ENCODE data around the gene ZNF506. TPM values are rescaled to one million over a fixed set of nuclear protein-coding genes. Genes with fewer than 3 reads are reported as not detected.

Gene ZNF506
- total and polyA plus RNA-seq, 3 experiments from 2014 or later = 26.9 to 28.3 (median 27.8) TPM

- Mint-ChIP-seq H3K36me3 (no peaks in the 10 kb centered on the region), H3K4me1 (no peaks in the 10 kb centered on the region), H3K27me3 (no peaks in the 10 kb centered on the region), H3K4me3 (no peak overlapping the region), H3K27ac (peak overlapping the region in 2 of 8 donors; percentile 29 to 65), H3K9me3 (no peaks in the 10 kb centered on the region)
- Histone ChIP-seq H3K27me3 (ENCODE audit: insufficient read depth, low read length, poor library complexity, severe bottlenecking) (no peaks in the 10 kb centered on the region), H3K4me3 (ENCODE audit: low read length) (no peak overlapping the region), H3K27ac (ENCODE audit: low read depth, low read length) (no peak overlapping the region), H3K36me3 (ENCODE audit: insufficient read depth, low read length) (no peaks in the 10 kb centered on the region), H3K4me1 (ENCODE audit: insufficient read depth, low read length) (no peaks in the 10 kb centered on the region), H3K9me3 (ENCODE audit: low read length) (no peaks in the 10 kb centered on the region)
- CTCF ChIA-PET = no interaction called here
- POLR2A ChIA-PET = no interaction called here
- DNase-seq = no peak
Observed at GRCh38 chr19:19752760-19753403, 68.7 kb downstream of the ZNF506 start.

DNA sequence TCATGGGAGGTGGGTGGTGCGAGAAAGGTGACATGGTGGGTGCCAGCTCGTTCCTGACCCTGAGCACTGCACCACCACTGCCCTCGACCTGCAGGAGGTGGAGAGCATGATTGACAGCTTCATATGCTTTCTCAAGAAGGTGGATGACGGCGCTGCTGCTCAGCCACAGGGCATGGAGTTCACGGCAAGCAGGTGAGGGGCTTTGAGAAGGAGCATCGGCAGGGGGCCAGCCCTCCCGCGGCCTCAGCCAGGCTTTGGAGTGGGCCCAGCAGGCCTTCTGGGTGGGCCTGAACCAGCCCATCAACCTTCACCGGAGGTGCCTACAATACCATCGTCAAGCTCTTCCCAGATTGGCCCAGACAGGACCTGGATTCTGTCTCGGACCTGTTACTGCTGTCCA lies 69.7 kb downstream of the ZNF506 start:
- Histone ChIP-seq H3K27ac (ENCODE audit: low read depth, low read length) (no peak overlapping the region), H3K9me3 (ENCODE audit: low read length) (no peaks in the 10 kb centered on the region), H3K27me3 (ENCODE audit: insufficient read depth, low read length, poor library complexity, severe bottlenecking) (no peaks in the 10 kb centered on the region), H3K4me3 (ENCODE audit: low read length) (no peak overlapping the region), H3K36me3 (ENCODE audit: insufficient read depth, low read length) (no peaks in the 10 kb centered on the region), H3K4me1 (ENCODE audit: insufficient read depth, low read length) (no peaks in the 10 kb centered on the region)
- Mint-ChIP-seq H3K27me3 (no peaks in the 10 kb centered on the region), H3K4me1 (no peaks in the 10 kb centered on the region), H3K4me3 (no peak overlapping the region), H3K9me3 (no peaks in the 10 kb centered on the region), H3K27ac (peak overlapping the region in 1 of 8 donors; percentile 47), H3K36me3 (no peaks in the 10 kb centered on the region)
- CTCF ChIA-PET = no interaction called here
- POLR2A ChIA-PET = no interaction called here
- DNase-seq = no peak

- peak overlapping the region in 1 of 7 donors; percentile 3 for H3K4me3 Mint-ChIP-seq
- H3K27ac Mint-ChIP-seq = no peak overlapping the region
- H3K4me1 Mint-ChIP-seq = no peaks in the 10 kb centered on the region
- CTCF ChIA-PET = no interaction called here
- no peak overlapping the region for H3K27ac ChIP-seq (ENCODE audit: low read depth, low read length)
- no peaks in the 10 kb centered on the region for H3K4me1 ChIP-seq (ENCODE audit: insufficient read depth, low read length)
- POLR2A ChIA-PET = no interaction called here
- no peaks in the 10 kb centered on the region for H3K36me3 ChIP-seq (ENCODE audit: insufficient read depth, low read length)
- H3K36me3 Mint-ChIP-seq = no peaks in the 10 kb centered on the region
- H3K27me3 Mint-ChIP-seq = no peaks in the 10 kb centered on the region
- DNase-seq = no peak
- H3K4me3 ChIP-seq (ENCODE audit: low read length) = no peak overlapping the region
- H3K9me3 ChIP-seq (ENCODE audit: low read length) = no peaks in the 10 kb centered on the region
- no peaks in the 10 kb centered on the region for H3K27me3 ChIP-seq (ENCODE audit: insufficient read depth, low read length, poor library complexity, severe bottlenecking)
- no peaks in the 10 kb centered on the region for H3K9me3 Mint-ChIP-seq
Observed at GRCh38 chr19:19750842-19751790, 70.4 kb downstream of the ZNF506 start.

DNA sequence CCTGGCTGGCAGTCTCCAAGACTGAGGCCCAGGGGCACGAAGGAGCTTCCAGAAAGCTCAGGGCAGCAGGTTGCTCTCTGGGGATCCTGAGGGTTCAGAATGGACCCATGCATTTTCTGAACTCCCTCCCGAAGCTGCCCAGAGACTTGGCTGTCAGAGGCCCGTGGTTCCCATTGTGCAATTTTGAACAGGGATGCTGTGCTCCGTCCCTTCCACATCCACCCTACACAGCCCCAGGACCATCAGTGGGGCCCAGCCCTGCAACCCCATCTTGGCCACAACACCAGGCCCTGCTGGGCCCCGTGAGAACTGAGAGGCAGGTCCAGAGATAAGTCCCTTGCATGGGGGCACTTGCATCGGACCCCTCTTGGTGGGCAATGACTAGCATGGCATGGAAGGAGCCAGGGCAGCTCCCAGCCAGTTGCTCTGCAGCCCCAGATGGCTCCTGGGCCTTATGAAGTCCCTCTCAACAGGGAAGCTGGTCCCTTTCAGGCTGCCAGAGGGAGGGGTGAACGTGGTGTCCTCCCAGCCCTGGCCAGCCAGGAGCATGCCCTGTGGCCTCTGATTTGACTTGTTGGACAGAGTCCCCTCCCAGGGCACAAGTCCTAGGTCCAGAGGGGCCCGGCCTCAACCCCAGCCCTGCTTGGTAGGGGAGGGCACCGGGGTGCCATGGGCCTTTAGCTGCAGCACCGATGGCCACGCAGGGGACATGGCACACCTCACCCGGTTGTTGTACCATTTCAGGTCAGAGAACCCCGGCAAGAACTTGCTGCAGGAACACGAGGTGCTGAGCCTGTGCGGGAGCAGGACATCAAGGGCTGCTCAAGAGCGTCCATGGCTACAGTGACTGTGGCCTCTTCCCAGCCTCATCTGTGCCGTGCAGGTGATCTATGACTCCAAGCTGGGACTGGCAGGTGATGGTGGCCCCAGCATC lies 71.4 kb downstream of the ZNF506 start:
- POLR2A ChIA-PET = no interaction called here
- H3K4me1 Mint-ChIP-seq = no peaks in the 10 kb centered on the region
- no peak overlapping the region for H3K27ac ChIP-seq (ENCODE audit: low read depth, low read length)

GRCh38 chr19:19749117-19749907 lies 72.2 kb downstream of the ZNF506 start:
- ChIA-PET POLR2A (no interaction called here), CTCF (no interaction called here)
- no peaks in the 10 kb centered on the region for H3K4me1 Mint-ChIP-seq
- Histone ChIP-seq H3K36me3 (ENCODE audit: insufficient read depth, low read length) (no peaks in the 10 kb centered on the region), H3K27ac (ENCODE audit: low read depth, low read length) (no peak overlapping the region), H3K4me3 (ENCODE audit: low read length) (no peak overlapping the region), H3K4me1 (ENCODE audit: insufficient read depth, low read length) (no peaks in the 10 kb centered on the region), H3K9me3 (ENCODE audit: low read length) (no peaks in the 10 kb centered on the region), H3K27me3 (ENCODE audit: insufficient read depth, low read length, poor library complexity, severe bottlenecking) (no peaks in the 10 kb centered on the region)
- no peaks in the 10 kb centered on the region for H3K27me3 Mint-ChIP-seq
- no peaks in the 10 kb centered on the region for H3K36me3 Mint-ChIP-seq
- no peak overlapping the region for H3K27ac Mint-ChIP-seq
- no peaks in the 10 kb centered on the region for H3K9me3 Mint-ChIP-seq
- no peak overlapping the region for H3K4me3 Mint-ChIP-seq
- no peak for DNase-seq

More for the DNA sequence above, 71.4 kb downstream of the ZNF506 start:
- Histone ChIP-seq H3K4me3 (ENCODE audit: low read length) (no peak overlapping the region), H3K4me1 (ENCODE audit: insufficient read depth, low read length) (no peaks in the 10 kb centered on the region), H3K27me3 (ENCODE audit: insufficient read depth, low read length, poor library complexity, severe bottlenecking) (no peaks in the 10 kb centered on the region), H3K36me3 (ENCODE audit: insufficient read depth, low read length) (no peaks in the 10 kb centered on the region), H3K9me3 (ENCODE audit: low read length) (no peaks in the 10 kb centered on the region)
- H3K27ac Mint-ChIP-seq = no peak overlapping the region
- DNase-seq = no peak
- CTCF ChIA-PET = no interaction called here
- H3K4me3 Mint-ChIP-seq = no peak overlapping the region
- no peaks in the 10 kb centered on the region for H3K9me3 Mint-ChIP-seq
- H3K27me3 Mint-ChIP-seq = no peaks in the 10 kb centered on the region
- no peaks in the 10 kb centered on the region for H3K36me3 Mint-ChIP-seq

DNA sequence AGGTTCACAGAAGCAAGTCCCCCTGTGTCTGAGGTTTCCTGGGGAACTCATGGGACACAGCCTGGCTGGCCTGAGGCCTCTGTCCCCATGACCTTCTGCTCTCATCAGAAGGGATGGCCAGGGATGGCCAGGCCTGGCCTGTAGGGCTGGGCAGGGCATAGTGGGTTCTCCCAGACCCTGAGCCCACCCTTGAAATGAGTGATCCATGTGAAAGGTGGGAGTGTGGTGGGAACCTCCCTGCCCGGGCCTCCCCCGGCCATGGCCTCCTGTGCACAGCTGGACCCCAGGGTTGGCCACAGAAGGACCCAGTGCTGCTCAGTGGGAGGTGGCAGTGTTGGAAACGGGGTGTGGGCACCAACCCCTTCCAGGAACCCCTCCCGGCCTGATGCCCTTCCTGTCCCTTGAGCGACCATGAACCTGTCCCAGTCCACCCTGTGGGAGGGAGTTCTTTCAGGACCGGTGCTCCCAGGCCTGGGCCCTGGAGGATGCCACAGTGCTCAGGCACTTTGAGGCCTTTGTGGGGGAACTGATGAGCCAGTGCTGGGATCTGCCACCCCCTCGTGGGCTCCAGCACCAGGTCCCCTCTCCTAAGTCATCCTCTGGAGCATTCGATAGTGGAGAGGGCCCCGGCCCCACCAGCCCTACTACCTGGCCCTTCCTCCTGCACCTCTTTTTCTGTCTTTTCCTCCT lies 73.2 kb downstream of the ZNF506 start:
- ChIA-PET CTCF (interaction anchor here (1.2 kb wide), 1 partner anchor 33 kb away, joined by 3 read pairs; no protein-coding TSS in a partner anchor), POLR2A (no interaction called here)
- no peaks in the 10 kb centered on the region for H3K36me3 Mint-ChIP-seq
- Histone ChIP-seq H3K27me3 (ENCODE audit: insufficient read depth, low read length, poor library complexity, severe bottlenecking) (no peaks in the 10 kb centered on the region), H3K4me3 (ENCODE audit: low read length) (no peak overlapping the region), H3K4me1 (ENCODE audit: insufficient read depth, low read length) (no peaks in the 10 kb centered on the region), H3K9me3 (ENCODE audit: low read length) (no peaks in the 10 kb centered on the region), H3K27ac (ENCODE audit: low read depth, low read length) (no peak overlapping the region), H3K36me3 (ENCODE audit: insufficient read depth, low read length) (no peaks in the 10 kb centered on the region)
- H3K4me3 Mint-ChIP-seq = no peak overlapping the region
- DNase-seq = no peak
- no peaks in the 10 kb centered on the region for H3K9me3 Mint-ChIP-seq
- no peaks in the 10 kb centered on the region for H3K27me3 Mint-ChIP-seq
- no peak overlapping the region for H3K27ac Mint-ChIP-seq
- no peaks in the 10 kb centered on the region for H3K4me1 Mint-ChIP-seq
